ENCODE data around the gene TNF. TPM values are rescaled to one million over a fixed set of nuclear protein-coding genes. Genes with fewer than 3 reads are reported as not detected.
A peak's percentile ranks its signal among the peaks of the same experiment; 100 is the strongest.

TNF gene
- total RNA-seq, 1 experiment from 2014 or later, result not detected

GRCh38 chr6:31574106-31575061, 981 bp upstream of the TNF start:
- peak; percentile 73 for DNase-seq
- Histone ChIP-seq H3K27me3 (ENCODE audit: control insufficient read depth, insufficient read depth, low read length) (peaks cover 7% of the 10 kb centered on the region; the same call in 1 of the 2 replicates), H3K4me3 (ENCODE audit: insufficient read depth, low read depth, low read length) (no peak overlapping the region), H3K36me3 (replicated peaks; ENCODE audit: control insufficient read depth, insufficient read depth, low read length) (no peaks in the 10 kb centered on the region)

- DNase-seq, result peak; percentile 14
- Histone ChIP-seq H3K36me3 (replicated peaks; ENCODE audit: control insufficient read depth, insufficient read depth, low read length) (no peaks in the 10 kb centered on the region), H3K27me3 (ENCODE audit: control insufficient read depth, insufficient read depth, low read length) (peaks cover 10% of the 10 kb centered on the region; the same call in 1 of the 2 replicates), H3K4me3 (ENCODE audit: insufficient read depth, low read depth, low read length) (no peak overlapping the region)
Measured at GRCh38 chr6:31575952-31576685, 754 bp downstream of the TNF start.

GRCh38 chr6:31576897-31577578, 1.7 kb downstream of the TNF start:
- H3K4me3 ChIP-seq (ENCODE audit: insufficient read depth, low read depth, low read length), result no peak overlapping the region
- peak; percentile 11 for DNase-seq
- H3K36me3 ChIP-seq (replicated peaks; ENCODE audit: control insufficient read depth, insufficient read depth, low read length), result no peaks in the 10 kb centered on the region
- peaks cover 18% of the 10 kb centered on the region; the same call in 1 of the 2 replicates for H3K27me3 ChIP-seq (ENCODE audit: control insufficient read depth, insufficient read depth, low read length)

GRCh38 chr6:31577579-31577966, 2.2 kb downstream of the TNF start:
- peak; percentile 10 for DNase-seq
- no peak overlapping the region for H3K4me3 ChIP-seq (ENCODE audit: insufficient read depth, low read depth, low read length)
- no peaks in the 10 kb centered on the region for H3K36me3 ChIP-seq (replicated peaks; ENCODE audit: control insufficient read depth, insufficient read depth, low read length)
- H3K27me3 ChIP-seq (ENCODE audit: control insufficient read depth, insufficient read depth, low read length), result peaks cover 18% of the 10 kb centered on the region; the same call in 1 of the 2 replicates

GRCh38 chr6:31578184-31579118, 3.1 kb downstream of the TNF start:
- Histone ChIP-seq H3K36me3 (replicated peaks; ENCODE audit: control insufficient read depth, insufficient read depth, low read length) (no peaks in the 10 kb centered on the region), H3K4me3 (ENCODE audit: insufficient read depth, low read depth, low read length) (no peak overlapping the region), H3K27me3 (ENCODE audit: control insufficient read depth, insufficient read depth, low read length) (peaks cover 18% of the 10 kb centered on the region; the same call in 1 of the 2 replicates)
- DNase-seq, result peak; percentile 63

- Histone ChIP-seq H3K27me3 (ENCODE audit: control insufficient read depth, insufficient read depth, low read length) (peaks cover 18% of the 10 kb centered on the region; the same call in 1 of the 2 replicates), H3K36me3 (replicated peaks; ENCODE audit: control insufficient read depth, insufficient read depth, low read length) (no peaks in the 10 kb centered on the region), H3K4me3 (ENCODE audit: insufficient read depth, low read depth, low read length) (no peak overlapping the region)
- DNase-seq, result no peak
Measured at GRCh38 chr6:31579119-31579505, 3.7 kb downstream of the TNF start.

GRCh38 chr6:31579546-31580437, 4.4 kb downstream of the TNF start:
- Histone ChIP-seq H3K27me3 (ENCODE audit: control insufficient read depth, insufficient read depth, low read length) (peaks cover 18% of the 10 kb centered on the region; the same call in 1 of the 2 replicates), H3K4me3 (ENCODE audit: insufficient read depth, low read depth, low read length) (no peak overlapping the region; the same call in 1 of the 2 replicates), H3K36me3 (replicated peaks; ENCODE audit: control insufficient read depth, insufficient read depth, low read length) (no peaks in the 10 kb centered on the region)
- peak; percentile 50 for DNase-seq

- peak overlapping the region; percentile 86 for H3K4me3 ChIP-seq (ENCODE audit: insufficient read depth, low read depth, low read length)
- no peaks in the 10 kb centered on the region for H3K36me3 ChIP-seq (replicated peaks; ENCODE audit: control insufficient read depth, insufficient read depth, low read length)
- DNase-seq, result no peak
- H3K27me3 ChIP-seq (ENCODE audit: control insufficient read depth, insufficient read depth, low read length), result peaks cover 18% of the 10 kb centered on the region; the same call in 1 of the 2 replicates
Measured at GRCh38 chr6:31580438-31580740, 5.0 kb downstream of the TNF start.

GRCh38 chr6:31580807-31581433, 5.6 kb downstream of the TNF start:
- no peaks in the 10 kb centered on the region for H3K36me3 ChIP-seq (replicated peaks; ENCODE audit: control insufficient read depth, insufficient read depth, low read length)
- peak overlapping the region; percentile 86 for H3K4me3 ChIP-seq (ENCODE audit: insufficient read depth, low read depth, low read length)
- peaks cover 14% of the 10 kb centered on the region; the same call in 1 of the 2 replicates for H3K27me3 ChIP-seq (ENCODE audit: control insufficient read depth, insufficient read depth, low read length)
- DNase-seq, result peak; percentile 98

GRCh38 chr6:31581434-31582229, 6.3 kb downstream of the TNF start:
- DNase-seq, result peak; percentile 63

GRCh38 chr6:31582230-31582643, 6.9 kb downstream of the TNF start, which contains the start of gene LTB:
LTB (minus strand) TSS chr6:31582424; CDS start chr6:31582417, 7 bp downstream.
- Histone ChIP-seq H3K4me3 (ENCODE audit: insufficient read depth, low read depth, low read length) (peak within 1 kb of the TSS; percentile 86), H3K36me3 (replicated peaks; ENCODE audit: control insufficient read depth, insufficient read depth, low read length) (no peaks in the 10 kb centered on the region), H3K27me3 (ENCODE audit: control insufficient read depth, insufficient read depth, low read length) (peaks cover 11% of the 10 kb centered on the region; the same call in 1 of the 2 replicates)
- DNase-seq, result no peak

More at GRCh38 chr6:31581434-31582229, 6.3 kb downstream of the TNF start:
- Histone ChIP-seq H3K4me3 (ENCODE audit: insufficient read depth, low read depth, low read length) (peak overlapping the region; percentile 86), H3K36me3 (replicated peaks; ENCODE audit: control insufficient read depth, insufficient read depth, low read length) (no peaks in the 10 kb centered on the region), H3K27me3 (ENCODE audit: control insufficient read depth, insufficient read depth, low read length) (peaks cover 11% of the 10 kb centered on the region; the same call in 1 of the 2 replicates)

GRCh38 chr6:31585491-31585890, 10.1 kb downstream of the TNF start:
- Histone ChIP-seq H3K4me3 (ENCODE audit: insufficient read depth, low read depth, low read length) (no peak overlapping the region), H3K27me3 (ENCODE audit: control insufficient read depth, insufficient read depth, low read length) (peaks cover 9% of the 10 kb centered on the region; the same call in 1 of the 2 replicates), H3K36me3 (replicated peaks; ENCODE audit: control insufficient read depth, insufficient read depth, low read length) (no peaks in the 10 kb centered on the region)
- DNase-seq, result peak; percentile 79
